Mesodermal cell (in vitro differentiated cells): ENCODE data around the gene ALLC.

Experiments used
- H3K27ac ChIP-seq: 2 replicates; pipeline ENCODE4 v1.7.0; 2013; ENCODE audit warnings: mild to moderate bottlenecking, low read depth, low read length, moderate library complexity; ENCODE audit not compliant: severe bottlenecking
- H3K36me3 ChIP-seq: 2 replicates; pipeline ENCODE4 v1.7.1; 2013; ENCODE audit warnings: mild to moderate bottlenecking, low read length, moderate library complexity; ENCODE audit not compliant: control insufficient read depth, insufficient read depth
- H3K4me1 ChIP-seq: one replicate; pipeline ENCODE4 v1.7.1; 2013; ENCODE audit warnings: mild to moderate bottlenecking, low read length; ENCODE audit not compliant: insufficient read depth, control insufficient read depth, poor library complexity, severe bottlenecking
- H3K4me3 ChIP-seq: 2 replicates; pipeline ENCODE4 v1.7.0; 2013; ENCODE audit warnings: low read length, control low read depth, mild to moderate bottlenecking; ENCODE audit not compliant: insufficient read depth, poor library complexity, severe bottlenecking; ENCODE audit errors: extremely low read depth
- H3K9me3 ChIP-seq: 2 replicates; pipeline ENCODE4 v1.7.1; 2013; ENCODE audit warnings: mild to moderate bottlenecking, low read length, moderate library complexity; ENCODE audit not compliant: control insufficient read depth
- whole genome bisulfite sequencing, 2 experiments: methylation state at CpG; one replicate each; pipeline ENCODE4 v1.1.5; 2013; ENCODE audit warnings: missing lambda C conversion rate in 2 of 2; ENCODE audit not compliant: insufficient coverage in 2 of 2; 5-methylcytosine and 5-hydroxymethylcytosine counted together

Gene ALLC

DNA sequence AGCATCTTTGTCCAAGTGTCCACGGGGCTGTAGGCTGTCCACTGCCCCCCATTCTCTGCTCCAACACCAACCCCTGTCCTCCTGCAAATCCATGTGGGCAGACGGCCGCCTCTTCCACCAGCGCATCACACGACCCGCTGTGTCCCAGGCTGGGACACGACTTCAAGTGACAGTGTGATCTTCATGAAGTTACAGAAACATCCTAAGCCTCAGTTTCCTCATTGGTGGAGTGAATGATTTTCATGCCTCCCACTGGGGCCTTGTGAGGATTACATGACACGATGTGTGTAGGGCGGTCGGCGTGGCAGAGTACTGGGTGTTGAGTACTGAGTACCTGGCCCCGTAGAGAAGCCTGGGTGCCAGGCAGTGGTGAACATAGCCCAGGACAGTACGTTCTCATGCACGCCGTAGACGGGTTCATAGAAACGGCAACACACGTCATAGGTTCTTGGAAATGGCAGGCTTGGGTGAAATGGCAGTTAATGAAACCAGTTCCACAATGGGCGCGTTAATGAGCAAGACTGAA is 9.3 kb upstream of the ALLC start:
- WGBS, 2 experiments, result 89 to 95% methylated on average over 17 to 20 of the region's 20 CpGs
- Histone ChIP-seq H3K36me3 (no peaks in the 10 kb centered on the region), H3K4me1 (peaks cover 6% of the 10 kb centered on the region), H3K9me3 (no peaks in the 10 kb centered on the region), H3K27ac (no peak overlapping the region), H3K4me3 (no peak overlapping the region)

DNA sequence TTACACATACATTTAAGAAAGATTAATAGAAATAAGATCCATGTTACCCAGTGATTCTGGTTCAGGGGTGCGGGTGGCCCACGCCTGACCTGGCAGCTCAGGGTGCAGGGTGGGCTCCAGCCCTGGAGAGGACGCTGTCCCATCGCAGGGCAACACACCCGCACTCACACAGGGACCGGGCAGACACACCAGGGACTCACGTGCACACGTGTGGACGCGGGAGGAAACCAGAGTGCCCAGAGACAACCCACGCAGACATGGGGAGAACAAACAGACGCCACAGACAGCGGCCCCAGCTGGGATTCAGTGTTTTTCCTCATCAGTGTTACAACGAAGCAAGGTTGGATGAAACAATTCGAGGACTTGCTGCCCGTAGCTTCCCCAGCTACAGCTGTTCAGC is 8.4 kb upstream of the ALLC start:
- WGBS, 2 experiments, result 88 to 92% methylated on average over 16 of the region's 16 CpGs
- Histone ChIP-seq H3K9me3 (no peaks in the 10 kb centered on the region), H3K4me1 (peaks cover 6% of the 10 kb centered on the region), H3K27ac (no peak overlapping the region), H3K4me3 (no peak overlapping the region), H3K36me3 (no peaks in the 10 kb centered on the region)

DNA sequence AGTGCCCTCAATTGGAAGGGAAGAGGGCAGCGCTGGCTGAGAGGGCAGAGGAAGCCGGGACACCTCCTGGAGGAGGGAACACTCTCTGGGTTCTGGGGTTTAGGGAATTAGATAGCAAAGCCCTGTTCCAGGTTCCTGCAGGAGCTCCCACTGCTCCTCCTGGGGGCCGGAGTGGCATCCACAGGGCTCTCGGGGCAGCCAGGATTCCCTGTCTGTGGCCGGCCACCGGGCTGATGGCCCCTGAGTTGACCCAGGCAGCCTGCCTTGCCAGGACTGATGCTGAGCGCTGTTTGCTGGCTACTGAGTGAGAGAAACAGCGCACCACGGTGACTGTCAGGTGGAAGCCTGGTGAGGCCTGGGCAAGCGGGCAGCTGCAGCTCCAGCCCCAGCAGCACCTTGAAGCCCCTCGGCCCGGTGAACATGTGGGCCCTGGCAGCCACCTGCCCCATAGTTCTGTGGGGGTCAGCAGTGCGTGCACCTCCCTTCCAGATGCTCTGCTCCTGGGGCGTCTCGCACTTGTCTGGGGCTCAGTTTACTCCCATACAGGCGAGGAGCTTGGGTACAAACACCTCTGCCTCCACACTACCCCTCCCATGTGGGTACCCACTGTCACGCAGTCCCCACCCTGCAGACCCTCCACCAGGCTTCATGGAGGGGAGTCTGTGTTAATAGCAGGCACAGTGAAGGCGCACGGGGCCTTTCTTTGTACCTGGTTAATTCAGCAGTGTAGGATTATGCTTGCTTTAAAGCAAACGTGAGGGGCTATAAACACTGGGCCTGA is 7.7 kb upstream of the ALLC start:
- Histone ChIP-seq H3K36me3 (no peaks in the 10 kb centered on the region), H3K9me3 (no peaks in the 10 kb centered on the region), H3K4me1 (peaks cover 6% of the 10 kb centered on the region), H3K27ac (no peak overlapping the region), H3K4me3 (no peak overlapping the region)
- WGBS, 2 experiments, result 83 to 90% methylated on average over 15 of the region's 20 CpGs

DNA sequence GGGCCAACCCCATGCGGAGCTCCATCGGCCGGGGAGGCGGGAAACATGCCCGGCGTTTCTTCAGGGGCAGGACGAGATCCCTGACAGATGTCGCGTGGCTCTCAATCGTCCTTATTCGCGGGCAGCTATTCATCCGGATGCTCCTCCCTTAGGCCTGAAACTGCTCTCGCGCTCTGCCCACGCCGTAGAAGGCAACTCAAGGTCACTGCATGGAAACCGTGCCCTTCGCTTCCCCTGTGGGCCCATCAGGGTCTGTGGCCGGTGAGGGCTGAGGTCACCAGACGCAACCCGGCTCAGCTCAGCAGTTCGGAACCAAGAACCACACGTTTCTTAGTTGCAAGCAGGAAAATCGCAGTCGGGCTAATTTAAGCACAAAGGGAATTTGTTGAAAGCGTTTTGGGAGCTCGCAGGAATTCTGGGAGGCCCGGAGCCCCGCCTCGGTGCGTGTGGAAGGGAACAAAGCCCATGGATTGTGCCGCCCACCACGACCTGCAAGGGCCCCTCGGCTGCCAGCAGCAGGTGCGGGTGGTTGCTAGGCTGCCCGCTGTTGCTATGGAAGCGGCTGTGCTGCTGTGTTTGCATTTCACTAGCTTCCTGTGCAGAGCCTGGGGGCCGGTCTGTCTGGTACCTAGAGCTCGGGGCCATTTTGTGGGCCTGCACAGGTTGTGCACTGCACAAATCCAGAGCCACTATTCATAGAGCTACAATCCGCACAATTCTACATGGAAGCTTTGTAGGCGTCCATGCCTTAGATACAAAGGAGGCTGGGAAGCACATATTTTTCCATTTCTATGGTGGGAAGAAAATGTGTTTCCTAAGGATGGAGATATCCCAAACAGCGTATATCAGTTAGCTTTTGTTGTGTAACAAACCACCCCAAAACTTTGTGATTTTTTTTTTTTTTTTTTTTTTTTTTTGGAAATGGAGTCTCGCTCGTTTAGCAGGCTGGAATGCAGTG is 6.0 kb upstream of the ALLC start:
- Histone ChIP-seq H3K4me1 (peaks cover 10% of the 10 kb centered on the region), H3K9me3 (no peaks in the 10 kb centered on the region), H3K36me3 (no peaks in the 10 kb centered on the region), H3K4me3 (peak overlapping the region; percentile 11), H3K27ac (peak overlapping the region; percentile 83)
- WGBS, 2 experiments, result 18 to 21% methylated on average over 40 to 41 of the region's 45 CpGs

DNA sequence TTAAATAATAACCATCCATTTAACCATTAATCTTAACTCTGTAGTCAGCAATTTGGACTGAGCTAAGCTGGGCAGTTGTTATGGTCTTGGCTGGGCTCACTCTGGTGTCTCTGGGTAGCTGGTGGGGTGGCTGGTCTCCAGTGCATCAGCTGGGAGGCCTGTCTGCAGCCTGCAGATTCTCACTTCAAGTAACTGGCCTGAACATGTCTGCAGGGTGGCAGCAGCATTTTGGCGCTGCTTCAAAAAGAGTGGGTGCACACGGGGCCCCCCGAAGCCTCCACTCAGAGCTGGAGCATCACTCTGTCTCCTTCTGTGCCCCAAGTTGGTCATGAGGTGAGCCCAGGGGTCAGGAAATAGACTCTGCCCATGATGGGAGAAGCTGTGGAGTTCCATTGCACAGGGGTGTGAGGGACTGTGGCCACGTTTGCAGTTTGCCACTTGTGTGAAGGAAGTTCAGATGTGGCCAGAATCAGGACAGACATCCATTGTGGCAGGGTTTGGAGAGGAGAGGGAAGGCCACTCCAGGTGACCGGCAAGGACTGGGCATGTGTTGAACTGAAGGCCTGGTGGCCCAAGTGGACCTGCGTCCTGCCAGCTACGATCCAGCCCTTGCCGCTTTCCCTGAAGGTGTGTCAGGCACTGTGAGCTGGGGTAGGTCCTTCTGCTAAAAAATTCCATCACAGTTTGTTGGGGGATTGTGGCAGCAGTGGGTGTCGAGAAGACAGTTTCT is 4.9 kb upstream of the ALLC start:
- no peaks in the 10 kb centered on the region for H3K36me3 ChIP-seq
- H3K4me1 ChIP-seq, result peaks cover 13% of the 10 kb centered on the region
- no peak overlapping the region for H3K4me3 ChIP-seq
- 89 to 97% methylated on average over 9 of the region's 9 CpGs for WGBS, 2 experiments
- no peak overlapping the region for H3K27ac ChIP-seq
- H3K9me3 ChIP-seq, result no peaks in the 10 kb centered on the region

DNA sequence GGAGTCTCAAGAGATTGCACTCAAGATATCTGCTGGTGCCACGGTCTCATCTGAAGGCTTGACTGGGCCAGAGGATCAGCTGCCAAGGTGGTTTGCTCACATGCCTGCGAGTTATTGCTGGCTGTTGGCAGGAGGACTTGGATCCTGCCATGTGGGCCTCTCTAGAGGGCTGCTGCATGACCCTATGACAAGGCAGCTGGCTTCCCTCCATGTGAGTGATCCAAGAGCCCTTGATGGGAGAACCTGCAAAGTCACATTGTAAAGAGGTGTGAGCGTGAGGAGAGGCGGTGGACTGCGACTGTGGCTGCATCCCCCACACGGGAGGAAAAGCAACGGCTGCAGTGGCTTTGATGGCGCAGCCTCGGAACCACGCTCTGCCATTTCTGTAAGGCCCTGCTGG is 4.0 kb upstream of the ALLC start:
- 87 to 89% methylated on average over 10 of the region's 10 CpGs for WGBS, 2 experiments

DNA sequence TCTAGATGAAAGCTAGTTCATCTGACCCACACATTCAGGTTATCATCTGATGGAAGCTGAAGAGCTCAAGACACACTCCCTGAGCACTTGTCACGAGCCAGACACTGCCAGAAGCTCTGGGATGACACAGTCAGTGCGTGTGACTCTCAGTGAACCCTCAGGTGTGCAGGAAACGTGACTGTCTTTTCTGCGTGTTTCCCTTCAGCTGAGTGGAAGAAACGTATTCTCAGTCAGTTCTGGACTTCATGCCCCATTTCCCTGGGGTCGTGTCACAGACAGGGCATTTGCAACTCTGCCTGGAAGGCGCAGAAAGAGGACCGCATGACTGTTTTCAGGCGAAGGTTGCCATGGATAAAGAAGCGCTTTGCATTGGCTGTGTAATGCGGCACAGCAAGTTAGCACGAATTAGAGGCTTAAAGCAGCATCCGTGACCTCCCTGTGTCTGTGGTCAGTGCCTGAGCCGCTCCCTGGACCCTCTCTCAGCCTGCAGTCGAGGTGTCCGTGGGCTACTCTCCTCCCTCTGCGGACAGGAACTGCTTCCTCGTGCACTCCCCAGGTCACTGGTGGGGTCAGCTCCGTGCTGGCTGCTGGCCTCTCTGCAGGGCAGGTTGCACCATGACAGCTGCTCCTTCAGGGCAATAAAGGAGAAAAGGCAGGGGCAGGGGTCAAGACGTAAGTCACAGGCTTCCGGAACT is 3.3 kb upstream of the ALLC start:
- Histone ChIP-seq H3K4me3 (no peak overlapping the region), H3K36me3 (no peaks in the 10 kb centered on the region), H3K9me3 (no peaks in the 10 kb centered on the region), H3K27ac (no peak overlapping the region), H3K4me1 (peaks cover 21% of the 10 kb centered on the region)
- 90% methylated on average over 20 to 21 of the region's 21 CpGs for WGBS, 2 experiments

More for the DNA sequence above, 4.0 kb upstream of the ALLC start:
- Histone ChIP-seq H3K4me3 (no peak overlapping the region), H3K27ac (no peak overlapping the region), H3K4me1 (peaks cover 16% of the 10 kb centered on the region), H3K9me3 (no peaks in the 10 kb centered on the region), H3K36me3 (no peaks in the 10 kb centered on the region)

DNA sequence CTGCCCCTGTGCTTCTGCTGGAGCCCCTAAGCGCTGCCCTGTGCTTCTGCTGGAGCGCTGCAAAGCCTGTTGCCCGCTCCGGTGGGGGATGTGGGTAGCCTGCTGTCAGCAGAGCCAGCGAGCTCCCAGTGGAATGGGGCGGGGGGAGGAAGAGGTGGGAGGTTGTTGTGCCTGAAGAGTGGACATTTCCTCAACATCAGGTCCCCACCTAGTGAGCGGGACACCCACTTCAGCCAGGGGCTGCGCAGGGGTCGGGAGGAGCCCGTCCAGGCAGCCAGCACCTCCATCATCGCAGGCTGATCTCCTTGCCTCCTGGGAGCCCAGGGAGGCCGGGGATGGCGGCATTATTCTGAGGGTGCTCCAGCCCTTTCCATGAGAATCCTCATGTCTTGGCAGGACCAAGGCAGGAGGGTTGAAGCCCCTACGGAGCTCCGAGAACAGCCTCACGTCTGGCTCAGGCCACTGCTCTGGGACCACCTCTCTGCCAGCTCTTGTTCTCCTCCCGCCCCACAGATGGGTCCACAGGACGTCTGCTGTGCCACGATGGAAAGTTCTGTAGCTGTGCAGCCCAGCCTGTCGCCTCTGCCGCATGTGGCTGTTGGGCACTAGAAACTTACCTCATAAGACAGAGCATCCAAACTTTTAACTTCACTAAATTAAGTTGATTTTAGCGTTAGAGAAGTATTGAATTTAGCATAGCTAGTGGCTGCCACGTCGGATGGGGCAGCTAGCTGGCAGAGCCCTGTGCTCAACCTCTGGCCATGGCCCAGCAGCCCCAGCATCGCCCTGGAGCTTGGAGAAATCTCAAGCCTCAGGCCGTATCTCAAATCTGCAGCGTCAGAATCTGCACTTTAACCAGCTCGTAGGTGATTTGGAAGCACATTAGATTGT is 1.9 kb upstream of the ALLC start:
- 88 to 92% methylated on average over 12 to 21 of the region's 28 CpGs for WGBS, 2 experiments
- Histone ChIP-seq H3K4me1 (peaks cover 27% of the 10 kb centered on the region), H3K36me3 (no peaks in the 10 kb centered on the region), H3K4me3 (no peak overlapping the region), H3K27ac (no peak overlapping the region), H3K9me3 (no peaks in the 10 kb centered on the region)
